ENCODE data around the gene CAMTA2. TPM values are rescaled to one million over a fixed set of nuclear protein-coding genes. Genes with fewer than 3 reads are reported as not detected.

Gene CAMTA2
- total and polyA plus RNA-seq, 7 donors: 9.9 to 64.5 (median 24.6) TPM

DNA sequence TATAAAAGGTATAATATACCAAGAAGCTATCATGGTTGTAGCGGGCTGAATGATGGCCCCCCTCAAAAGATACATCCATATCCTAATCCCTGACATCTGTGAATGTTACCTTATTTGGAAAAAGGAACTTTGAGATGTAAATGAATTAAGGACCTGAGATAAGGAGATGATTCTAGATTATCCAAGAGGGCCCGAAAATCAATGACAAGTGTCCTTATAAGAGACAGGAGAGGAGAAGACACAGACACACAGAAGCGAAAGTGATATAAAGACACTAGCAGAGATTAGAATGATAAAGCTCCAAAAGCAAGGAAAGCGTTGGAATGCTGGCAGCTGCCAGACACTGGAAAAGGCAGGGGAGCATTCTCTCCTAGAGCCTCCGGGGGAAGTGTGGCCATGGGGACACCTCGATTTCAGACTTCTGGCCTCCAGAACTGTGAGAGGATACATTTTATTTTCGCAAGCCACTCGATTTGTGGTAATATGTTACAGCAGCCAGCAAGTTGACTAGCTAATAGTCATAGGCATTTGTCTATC, 67.9 kb downstream of the CAMTA2 start:
- no peaks in the 10 kb centered on the region for H3K36me3 ChIP-seq
- H3K9me3 ChIP-seq: no peaks in the 10 kb centered on the region
- no peak for TF ChIP-seq POLR2AphosphoS5 (IDR thresholded peaks at IDR 0.05)
- TF ChIP-seq EP300 (IDR thresholded peaks at IDR 0.05): no peak
- no peak for TF ChIP-seq POLR2A (IDR thresholded peaks at IDR 0.05)
- TF ChIP-seq, protein P1, sequence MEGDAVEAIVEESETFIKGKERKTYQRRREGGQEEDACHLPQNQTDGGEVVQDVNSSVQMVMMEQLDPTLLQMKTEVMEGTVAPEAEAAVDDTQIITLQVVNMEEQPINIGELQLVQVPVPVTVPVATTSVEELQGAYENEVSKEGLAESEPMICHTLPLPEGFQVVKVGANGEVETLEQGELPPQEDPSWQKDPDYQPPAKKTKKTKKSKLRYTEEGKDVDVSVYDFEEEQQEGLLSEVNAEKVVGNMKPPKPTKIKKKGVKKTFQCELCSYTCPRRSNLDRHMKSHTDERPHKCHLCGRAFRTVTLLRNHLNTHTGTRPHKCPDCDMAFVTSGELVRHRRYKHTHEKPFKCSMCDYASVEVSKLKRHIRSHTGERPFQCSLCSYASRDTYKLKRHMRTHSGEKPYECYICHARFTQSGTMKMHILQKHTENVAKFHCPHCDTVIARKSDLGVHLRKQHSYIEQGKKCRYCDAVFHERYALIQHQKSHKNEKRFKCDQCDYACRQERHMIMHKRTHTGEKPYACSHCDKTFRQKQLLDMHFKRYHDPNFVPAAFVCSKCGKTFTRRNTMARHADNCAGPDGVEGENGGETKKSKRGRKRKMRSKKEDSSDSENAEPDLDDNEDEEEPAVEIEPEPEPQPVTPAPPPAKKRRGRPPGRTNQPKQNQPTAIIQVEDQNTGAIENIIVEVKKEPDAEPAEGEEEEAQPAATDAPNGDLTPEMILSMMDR (IDR thresholded peaks at IDR 0.05): no peak
- WGBS, 2 donors: 86 to 87% methylated on average over 8 of the region's 8 CpGs
- H3K27ac ChIP-seq: no peak overlapping the region
- no peak for DNase-seq
- intact Hi-C loops (cut with DNase I): no loop called here
- H3K27me3 ChIP-seq: no peaks in the 10 kb centered on the region
- no peaks in the 10 kb centered on the region for H3K4me1 ChIP-seq
- no peak overlapping the region for H3K4me3 ChIP-seq

Small RNA genes lying within 50 kb of the gene (small RNA-seq; reads per million reads assigned to genes)
- gene MIR6864 (0 to 0.51 (median 0.32) reads per million in 3 donors), gene MIR6865 (0 reads per million in 3 donors)

Other genes with a start within 250 kb of the CAMTA2 start
- under 1 TPM in 3 of 4 donors, not detected in 1; 0.36 to 0.55 (median 0.49) TPM for gene ZMYND15, start 247.8 kb downstream of the CAMTA2 start, total RNA-seq
- gene ZMYND15, start 247.8 kb downstream of the CAMTA2 start, polyA plus RNA-seq: 1 to 10 TPM in 2 of 3 donors, not detected in 1; 1.1 to 1.2 TPM
- 1 to 10 TPM; 4.6 to 6.8 (median 5.3) TPM for gene CXCL16, start 247.7 kb downstream of the CAMTA2 start, total RNA-seq
- 10 to 100 TPM; 21.6 to 32.8 (median 29.0) TPM for gene CXCL16, start 247.7 kb downstream of the CAMTA2 start, polyA plus RNA-seq
- not detected for gene TM4SF5, start 215.8 kb downstream of the CAMTA2 start, total RNA-seq
- 10 to 100 TPM in 2 of 3 donors, 1 to 10 TPM in 1; 7.8 to 19.2 (median 11.1) TPM for gene TM4SF5, start 215.8 kb downstream of the CAMTA2 start, polyA plus RNA-seq
- 1 to 10 TPM in 3 of 4 donors, not detected in 1; 1.1 to 6.4 (median 4.1) TPM for gene VMO1, start 201.3 kb downstream of the CAMTA2 start, total RNA-seq
- gene VMO1, start 201.3 kb downstream of the CAMTA2 start, polyA plus RNA-seq: 1 to 10 TPM in 2 of 3 donors, not detected in 1; 2.2 to 4.4 TPM
- gene GLTPD2, start 198.7 kb downstream of the CAMTA2 start, total RNA-seq: not detected
- gene GLTPD2, start 198.7 kb downstream of the CAMTA2 start, polyA plus RNA-seq: 1 to 10 TPM in 1 of 3 donors, under 1 TPM in 1, not detected in 1; 0.06 to 1.6 TPM
- 100 to 1,000 TPM; 153 to 242 (median 192) TPM for gene PSMB6, start 191.5 kb downstream of the CAMTA2 start, total RNA-seq
- 100 to 1,000 TPM; 172 to 213 (median 201) TPM for gene PSMB6, start 191.5 kb downstream of the CAMTA2 start, polyA plus RNA-seq
- gene PLD2, start 180.5 kb downstream of the CAMTA2 start, total RNA-seq: 10 to 100 TPM in 3 of 4 donors, 1 to 10 TPM in 1; 9.3 to 20.5 (median 12.3) TPM
- 10 to 100 TPM in 1 of 3 donors, 1 to 10 TPM in 2; 6.0 to 18.0 (median 7.9) TPM for gene PLD2, start 180.5 kb downstream of the CAMTA2 start, polyA plus RNA-seq
- gene MINK1, start 154.3 kb downstream of the CAMTA2 start, total RNA-seq: 10 to 100 TPM; 17.1 to 43.8 (median 21.0) TPM
- 100 to 1,000 TPM in 1 of 3 donors, 10 to 100 TPM in 2; 45.0 to 117 (median 63.8) TPM for gene MINK1, start 154.3 kb downstream of the CAMTA2 start, polyA plus RNA-seq
- gene C17orf107, start 88.1 kb downstream of the CAMTA2 start, total RNA-seq: 1 to 10 TPM in 1 of 4 donors, under 1 TPM in 3; 0.68 to 2.8 (median 0.85) TPM
- gene C17orf107, start 88.1 kb downstream of the CAMTA2 start, polyA plus RNA-seq: 1 to 10 TPM in 1 of 3 donors, under 1 TPM in 2; under 0.01 to 1.7 (median 0.69) TPM
- under 1 TPM in 3 of 4 donors, not detected in 1; 0.49 to 0.55 (median 0.54) TPM for gene CHRNE, start 84.6 kb downstream of the CAMTA2 start, total RNA-seq
- gene CHRNE, start 84.6 kb downstream of the CAMTA2 start, polyA plus RNA-seq: under 1 TPM in 2 of 3 donors, not detected in 1; 0.46 to 0.57 TPM
- not detected for gene GP1BA, start 55.4 kb downstream of the CAMTA2 start, total RNA-seq
- gene GP1BA, start 55.4 kb downstream of the CAMTA2 start, polyA plus RNA-seq: 1 to 10 TPM in 1 of 3 donors, not detected in 2; 1.1 TPM
- gene SLC25A11, start 47.6 kb downstream of the CAMTA2 start, total RNA-seq: 10 to 100 TPM; 41.0 to 60.3 (median 48.6) TPM
- 10 to 100 TPM; 57.7 to 82.8 (median 79.9) TPM for gene SLC25A11, start 47.6 kb downstream of the CAMTA2 start, polyA plus RNA-seq
- 10 to 100 TPM; 51.2 to 71.2 (median 60.3) TPM for gene RNF167, start 47.4 kb downstream of the CAMTA2 start, total RNA-seq
- 100 to 1,000 TPM in 1 of 3 donors, 10 to 100 TPM in 2; 45.0 to 120 (median 83.9) TPM for gene RNF167, start 47.4 kb downstream of the CAMTA2 start, polyA plus RNA-seq
- 1,000 to 10,000 TPM in 1 of 4 donors, 100 to 1,000 TPM in 3; 690 to 1,141 (median 828) TPM for gene PFN1, start 39.1 kb downstream of the CAMTA2 start, total RNA-seq
- 1,000 to 10,000 TPM in 1 of 3 donors, 100 to 1,000 TPM in 2; 853 to 1,404 (median 948) TPM for gene PFN1, start 39.1 kb downstream of the CAMTA2 start, polyA plus RNA-seq
- 1 to 10 TPM; 2.5 to 9.1 (median 5.1) TPM for gene ENO3, start 36.6 kb downstream of the CAMTA2 start, total RNA-seq
- gene ENO3, start 36.6 kb downstream of the CAMTA2 start, polyA plus RNA-seq: 10 to 100 TPM in 1 of 3 donors, 1 to 10 TPM in 1, under 1 TPM in 1; 0.69 to 10.3 (median 5.4) TPM
- gene SPAG7, start 19.9 kb downstream of the CAMTA2 start, total RNA-seq: 10 to 100 TPM; 42.6 to 84.5 (median 72.3) TPM
- gene SPAG7, start 19.9 kb downstream of the CAMTA2 start, polyA plus RNA-seq: 10 to 100 TPM; 67.8 to 79.3 (median 73.9) TPM
- gene INCA1, start 9.8 kb upstream of the CAMTA2 start, total RNA-seq: 1 to 10 TPM in 2 of 4 donors, under 1 TPM in 2; 0.36 to 3.0 (median 1.5) TPM
- gene INCA1, start 9.8 kb upstream of the CAMTA2 start, polyA plus RNA-seq: 1 to 10 TPM; 2.2 to 3.6 (median 2.3) TPM
- gene KIF1C, start 10.3 kb upstream of the CAMTA2 start, total RNA-seq: 100 to 1,000 TPM in 1 of 4 donors, 10 to 100 TPM in 3; 46.4 to 101 (median 81.0) TPM
- 100 to 1,000 TPM in 2 of 3 donors, 10 to 100 TPM in 1; 83.3 to 164 (median 108) TPM for gene KIF1C, start 10.3 kb upstream of the CAMTA2 start, polyA plus RNA-seq
- gene SLC52A1, start 47.8 kb upstream of the CAMTA2 start, total RNA-seq: not detected
- under 1 TPM in 2 of 3 donors, not detected in 1; 0.23 to 0.74 TPM for gene SLC52A1, start 47.8 kb upstream of the CAMTA2 start, polyA plus RNA-seq
- gene ZFP3, start 90.8 kb upstream of the CAMTA2 start, total RNA-seq: 1 to 10 TPM; 4.3 to 6.1 (median 5.3) TPM
- gene ZFP3, start 90.8 kb upstream of the CAMTA2 start, polyA plus RNA-seq: 1 to 10 TPM; 2.4 to 3.2 (median 2.8) TPM
- 10 to 100 TPM in 3 of 4 donors, 1 to 10 TPM in 1; 5.7 to 15.3 (median 12.7) TPM for gene ZNF232, start 124.2 kb upstream of the CAMTA2 start, total RNA-seq
- 1 to 10 TPM; 4.8 to 8.7 (median 6.0) TPM for gene ZNF232, start 124.2 kb upstream of the CAMTA2 start, polyA plus RNA-seq
- gene USP6, start 128.4 kb upstream of the CAMTA2 start, total RNA-seq: 1 to 10 TPM in 1 of 4 donors, not detected in 3; 2.5 TPM
- gene USP6, start 128.4 kb upstream of the CAMTA2 start, polyA plus RNA-seq: under 1 TPM in 1 of 3 donors, not detected in 2; 0.06 TPM
- gene ZNF594, start 204.2 kb upstream of the CAMTA2 start, total RNA-seq: 10 to 100 TPM; 15.5 to 24.3 (median 16.9) TPM
- 1 to 10 TPM in 1 of 3 donors, under 1 TPM in 1, not detected in 1; 0.23 to 3.8 TPM for gene ZNF594, start 204.2 kb upstream of the CAMTA2 start, polyA plus RNA-seq
- gene SCIMP, start 247.2 kb upstream of the CAMTA2 start, total RNA-seq: 10 to 100 TPM in 1 of 4 donors, 1 to 10 TPM in 3; 1.1 to 15.5 (median 3.8) TPM
- gene SCIMP, start 247.2 kb upstream of the CAMTA2 start, polyA plus RNA-seq: 10 to 100 TPM in 1 of 3 donors, 1 to 10 TPM in 1, under 1 TPM in 1; 0.60 to 11.1 (median 8.8) TPM

All from sigmoid colon (tissue), 7 donors.